MM.1S (cell line): Measurements from ENCODE around the gene TNFRSF8.

Experiments
- DNase-seq: peaks from one replicate; pipeline ENCODE4 v3.0.0-alpha.2; 2015
- H2AFZ ChIP-seq: fragments of 300-600 bp; sonication (generic); 2 replicates; pipeline ENCODE4 v1.6.0; 2016; ENCODE audit warnings: antibody characterized with exemption, low read length
- H3F3A ChIP-seq: fragments of 300-600 bp; sonication (generic); 2 replicates; pipeline ENCODE4 v1.6.1; 2016; ENCODE audit warnings: mild to moderate bottlenecking, antibody characterized with exemption, low read length, moderate library complexity, mixed read lengths; ENCODE audit not compliant: insufficient read depth
- H3K27ac ChIP-seq: fragments of 300-600 bp; sonication (generic); 2 replicates; pipeline ENCODE4 v1.5.1; 2016; ENCODE audit warnings: mild to moderate bottlenecking, low read length
- H3K27me3 ChIP-seq: fragments of 300-600 bp; sonication (generic); replicated peaks from 2 replicates; pipeline ENCODE4 v1.6.0; 2016; ENCODE audit warnings: low read length; ENCODE audit not compliant: insufficient read depth
- H3K36me3 ChIP-seq: fragments of 300-600 bp; sonication (generic); replicated peaks from 2 replicates; pipeline ENCODE4 v1.6.1; 2016; ENCODE audit warnings: mild to moderate bottlenecking, low read length, mixed read lengths; ENCODE audit not compliant: insufficient read depth
- H3K4me1 ChIP-seq: fragments of 300-600 bp; sonication (generic); 2 replicates; pipeline ENCODE4 v1.6.1; 2016; ENCODE audit warnings: low read length, mixed read lengths
- H3K4me2 ChIP-seq: fragments of 300-600 bp; sonication (generic); 2 replicates; pipeline ENCODE4 v1.6.0; 2016; ENCODE audit warnings: low read depth, low read length
- H3K4me3 ChIP-seq: fragments of 300-600 bp; sonication (generic); 2 replicates; pipeline ENCODE4 v1.5.1; 2016; ENCODE audit warnings: low read length, mixed read lengths
- H3K79me2 ChIP-seq: fragments of 300-600 bp; sonication (generic); 2 replicates; pipeline ENCODE4 v1.6.1; 2016; ENCODE audit warnings: mixed run types, low read length, mixed read lengths
- H3K9ac ChIP-seq: fragments of 300-600 bp; sonication (generic); 2 replicates; pipeline ENCODE4 v1.6.1; 2016; ENCODE audit warnings: low read length, mixed read lengths
- H3K9me2 ChIP-seq: fragments of 300-600 bp; sonication (generic); replicated peaks from 2 replicates; pipeline ENCODE4 v1.6.1; 2016; ENCODE audit warnings: mild to moderate bottlenecking, low read length, mixed read lengths; ENCODE audit not compliant: insufficient read depth
- H3K9me3 ChIP-seq: fragments of 300-600 bp; sonication (generic); replicated peaks from 2 replicates; pipeline ENCODE4 v1.6.1; 2016; ENCODE audit warnings: mild to moderate bottlenecking, low read length, mixed read lengths; ENCODE audit not compliant: insufficient read depth
- H4K20me1 ChIP-seq: fragments of 300-600 bp; sonication (generic); 2 replicates; pipeline ENCODE4 v1.6.1; 2016; ENCODE audit warnings: mild to moderate bottlenecking, low read length, moderate library complexity, mixed read lengths; ENCODE audit not compliant: insufficient read depth
- EZH2 ChIP-seq: fragments of 300-600 bp; sonication (generic); optimal IDR thresholded peaks from 2 replicates; pipeline ENCODE3; 2017; ENCODE audit warnings: low read depth, mild to moderate bottlenecking, antibody characterized with exemption, low read length, mixed read lengths
- EZH2phosphoT487 ChIP-seq: fragments of 300-600 bp; sonication (generic); IDR thresholded peaks from 2 replicates; pipeline ENCODE4 v1.6.1; 2018; ENCODE audit warnings: antibody characterized with exemption, low read length
- TF ChIP-seq, protein P1 (sequence below): fragments of 300-600 bp; sonication (generic); IDR thresholded peaks from 2 replicates; pipeline ENCODE4 v1.5.1; 2016; ENCODE audit warnings: antibody characterized with exemption, low read length, mixed read lengths

Gene TNFRSF8

DNA sequence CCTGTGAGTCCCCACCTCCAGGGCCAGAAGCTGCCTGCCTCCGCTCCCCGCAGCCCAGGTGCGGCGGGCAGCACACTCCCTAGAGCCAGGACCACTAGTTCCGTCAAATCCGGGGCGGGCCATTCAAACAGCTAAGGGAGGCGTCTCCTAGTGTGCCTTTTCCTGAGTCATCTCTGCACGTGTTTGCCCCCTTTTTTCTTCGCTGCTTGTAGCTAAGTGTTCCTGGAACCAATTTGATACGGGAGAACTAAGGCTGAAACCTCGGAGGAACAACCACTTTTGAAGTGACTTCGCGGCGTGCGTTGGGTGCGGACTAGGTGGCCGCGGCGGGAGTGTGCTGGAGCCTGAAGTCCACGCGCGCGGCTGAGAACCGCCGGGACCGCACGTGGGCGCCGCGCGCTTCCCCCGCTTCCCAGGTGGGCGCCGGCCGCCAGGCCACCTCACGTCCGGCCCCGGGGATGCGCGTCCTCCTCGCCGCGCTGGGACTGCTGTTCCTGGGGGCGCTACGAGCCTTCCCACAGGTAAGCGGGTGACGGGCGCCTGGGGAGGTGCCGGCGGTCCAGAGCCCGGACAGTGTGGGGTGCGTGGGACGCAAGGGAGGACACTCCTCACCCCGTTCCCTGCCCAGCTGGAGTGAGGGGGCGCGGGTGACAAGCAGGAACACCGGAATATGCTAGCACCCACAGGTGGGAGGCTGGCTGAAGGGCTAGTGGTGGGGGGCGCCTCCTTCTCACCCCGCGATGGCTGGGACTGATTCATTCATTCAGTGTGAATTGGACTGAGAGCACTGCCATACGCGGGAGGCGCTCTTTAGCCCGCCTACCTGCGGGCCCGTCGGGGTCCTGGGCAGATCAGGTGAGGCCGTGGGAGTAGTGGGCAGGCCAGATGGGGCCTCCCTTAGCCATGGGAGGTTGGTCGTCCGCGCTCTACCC lies at the start of gene TNFRSF8:
TNFRSF8 (plus strand) TSS at position 163 of the 932 bp plus-strand sequence; CDS start at position 459, 296 bp downstream.
- DNase-seq: no peak
- H3K4me1 ChIP-seq: peaks cover 15% of the 10 kb centered on the region
- H3K4me2 ChIP-seq: peak within 1 kb of the TSS; percentile 29; the same call in 1 of the 2 replicates
- no peaks in the 10 kb centered on the region for H4K20me1 ChIP-seq
- no peaks in the 10 kb centered on the region for H3K36me3 ChIP-seq
- H3F3A ChIP-seq: no peaks in the 10 kb centered on the region
- H2AFZ ChIP-seq: no peak within 1 kb of the TSS
- H3K27ac ChIP-seq: no peak within 1 kb of the TSS
- H3K4me3 ChIP-seq: no peak within 1 kb of the TSS; the same call in 1 of the 2 replicates
- no peaks in the 10 kb centered on the region for H3K9me3 ChIP-seq
- no peak within 1 kb of the TSS for H3K9ac ChIP-seq
- H3K79me2 ChIP-seq: no peaks in the 10 kb centered on the region
- H3K27me3 ChIP-seq: peaks cover 31% of the 10 kb centered on the region
- no peak for TF ChIP-seq EZH2
- no peak for TF ChIP-seq EZH2phosphoT487
- TF ChIP-seq, protein P1, sequence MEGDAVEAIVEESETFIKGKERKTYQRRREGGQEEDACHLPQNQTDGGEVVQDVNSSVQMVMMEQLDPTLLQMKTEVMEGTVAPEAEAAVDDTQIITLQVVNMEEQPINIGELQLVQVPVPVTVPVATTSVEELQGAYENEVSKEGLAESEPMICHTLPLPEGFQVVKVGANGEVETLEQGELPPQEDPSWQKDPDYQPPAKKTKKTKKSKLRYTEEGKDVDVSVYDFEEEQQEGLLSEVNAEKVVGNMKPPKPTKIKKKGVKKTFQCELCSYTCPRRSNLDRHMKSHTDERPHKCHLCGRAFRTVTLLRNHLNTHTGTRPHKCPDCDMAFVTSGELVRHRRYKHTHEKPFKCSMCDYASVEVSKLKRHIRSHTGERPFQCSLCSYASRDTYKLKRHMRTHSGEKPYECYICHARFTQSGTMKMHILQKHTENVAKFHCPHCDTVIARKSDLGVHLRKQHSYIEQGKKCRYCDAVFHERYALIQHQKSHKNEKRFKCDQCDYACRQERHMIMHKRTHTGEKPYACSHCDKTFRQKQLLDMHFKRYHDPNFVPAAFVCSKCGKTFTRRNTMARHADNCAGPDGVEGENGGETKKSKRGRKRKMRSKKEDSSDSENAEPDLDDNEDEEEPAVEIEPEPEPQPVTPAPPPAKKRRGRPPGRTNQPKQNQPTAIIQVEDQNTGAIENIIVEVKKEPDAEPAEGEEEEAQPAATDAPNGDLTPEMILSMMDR: no peak
- H3K9me2 ChIP-seq: no peaks in the 10 kb centered on the region

DNA sequence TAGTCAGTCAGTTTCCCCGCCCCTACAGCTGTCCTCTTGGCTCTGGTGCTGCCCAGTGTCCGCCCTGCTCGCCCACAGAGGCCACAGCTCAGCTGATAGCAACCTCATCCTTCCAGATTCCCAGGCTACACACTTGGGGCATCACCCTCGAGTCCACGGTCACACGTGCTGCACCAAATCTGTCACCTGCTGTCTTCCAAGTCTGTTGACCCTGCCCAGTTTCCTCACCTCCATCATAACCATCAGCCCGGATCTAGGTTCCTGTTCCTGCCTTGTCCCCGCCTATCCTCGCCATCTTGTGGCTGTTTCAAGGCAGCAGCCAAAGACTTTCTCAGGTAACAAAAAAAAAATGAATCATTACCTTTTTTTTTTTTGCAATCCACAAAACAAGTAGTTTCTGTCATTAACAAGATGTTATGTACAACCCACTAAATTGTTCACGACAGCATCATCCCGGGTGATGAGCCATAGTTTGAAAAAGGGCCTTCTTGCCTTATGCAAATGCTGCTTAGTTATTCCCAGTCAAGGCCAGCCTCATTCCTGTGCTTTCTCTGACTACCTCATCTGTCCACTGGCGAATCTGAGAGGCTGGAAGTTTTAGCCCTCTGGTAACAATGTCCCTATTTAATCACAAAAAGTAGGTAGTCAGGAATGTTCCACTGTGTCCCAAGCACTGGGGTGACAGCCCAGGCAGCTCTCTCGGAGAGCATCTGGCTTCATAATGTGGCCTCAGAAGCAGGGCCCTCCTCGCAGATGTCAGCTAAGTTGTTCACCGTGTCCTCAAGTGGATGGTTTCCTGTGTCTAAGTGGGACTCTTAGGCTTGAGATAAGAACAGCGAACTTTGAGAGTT lies 48.7 kb upstream of the TNFRSF8 start:
- H3K79me2 ChIP-seq: no peaks in the 10 kb centered on the region
- TF ChIP-seq, protein P1: no peak
- H3K4me1 ChIP-seq: no peaks in the 10 kb centered on the region
- no peaks in the 10 kb centered on the region for H3K9me2 ChIP-seq
- no peaks in the 10 kb centered on the region for H4K20me1 ChIP-seq
- H3K9ac ChIP-seq: no peak overlapping the region
- H3K27ac ChIP-seq: no peak overlapping the region
- H3K9me3 ChIP-seq: no peaks in the 10 kb centered on the region
- no peak overlapping the region for H3K4me3 ChIP-seq
- no peak overlapping the region for H2AFZ ChIP-seq
- H3K27me3 ChIP-seq: no peaks in the 10 kb centered on the region
- no peaks in the 10 kb centered on the region for H3K36me3 ChIP-seq
- H3K4me2 ChIP-seq: no peak overlapping the region
- DNase-seq: no peak
- no peaks in the 10 kb centered on the region for H3F3A ChIP-seq

DNA sequence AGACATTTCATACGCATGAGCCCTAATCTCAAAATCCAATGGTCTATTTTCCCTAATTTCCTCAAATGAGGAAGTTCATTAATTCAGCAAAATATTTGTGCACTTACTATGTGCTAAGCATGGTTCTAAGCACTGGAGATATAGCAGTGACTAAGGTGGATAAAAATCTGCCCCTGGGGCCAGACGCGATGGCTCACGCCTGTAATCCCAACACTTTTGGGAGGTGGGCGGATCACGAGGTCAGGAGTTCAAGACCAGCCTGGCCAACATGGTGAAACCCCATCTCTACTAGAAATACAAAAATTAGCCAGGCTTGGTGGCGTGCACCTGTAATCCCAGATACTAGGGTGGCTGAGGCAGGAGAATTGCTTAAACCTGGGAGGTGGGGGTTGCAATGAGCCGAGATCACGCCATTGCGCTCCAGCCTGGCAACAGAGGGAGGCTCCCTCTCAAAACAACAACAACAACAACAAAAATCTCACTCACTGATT lies 48.1 kb upstream of the TNFRSF8 start:
- Histone ChIP-seq H3K27ac (no peak overlapping the region), H3K4me2 (no peak overlapping the region)

More for the DNA sequence above, 48.1 kb upstream of the TNFRSF8 start:
- no peaks in the 10 kb centered on the region for H3K27me3 ChIP-seq
- H3K79me2 ChIP-seq: peaks cover 6% of the 10 kb centered on the region
- H4K20me1 ChIP-seq: no peaks in the 10 kb centered on the region
- no peak for TF ChIP-seq EZH2
- TF ChIP-seq, protein P1: no peak
- TF ChIP-seq EZH2phosphoT487: no peak
- H3K9ac ChIP-seq: no peak overlapping the region
- H3K4me3 ChIP-seq: no peak overlapping the region
- DNase-seq: no peak
- H3K4me1 ChIP-seq: no peaks in the 10 kb centered on the region
- H3K9me3 ChIP-seq: no peaks in the 10 kb centered on the region
- no peaks in the 10 kb centered on the region for H3K9me2 ChIP-seq
- H2AFZ ChIP-seq: no peak overlapping the region
- H3K36me3 ChIP-seq: no peaks in the 10 kb centered on the region
- no peaks in the 10 kb centered on the region for H3F3A ChIP-seq
